OCI-LY7 (cell line): Measurements from ENCODE around the gene ADAM22. TPM values are rescaled to one million over a fixed set of nuclear protein-coding genes. Genes with fewer than 3 reads are reported as not detected.

Source experiments
- BruUV-seq: library from RNA; stranded (reverse); fragments of 400-500 nt; replicated peaks from 2 replicates; lab custom pipeline; 2021; lab: Mats Ljungman, UMichigan
- CTCF ChIA-PET: fragments of 300-600 bp; sonication (Branson Sonifier 250); formaldehyde crosslinking; loops from one replicate; lab custom pipeline; 2022; ENCODE audit warnings: antibody characterized with exemption; ENCODE audit not compliant: unreplicated experiment; lab: Charles Lee
- POLR2A ChIA-PET: fragments of 300-600 bp; sonication (Branson Sonifier 250); formaldehyde crosslinking; loops from one replicate; lab custom pipeline; 2022; ENCODE audit warnings: antibody characterized with exemption; lab: Charles Lee
- DNase-seq: peaks from one replicate; pipeline ENCODE4 v3.0.0-alpha.2; 2015; ENCODE audit warnings: low spot score
- H2AFZ ChIP-seq: fragments of 200-600 bp; sonication (generic), shearing (Covaris generic); 2 replicates; pipeline ENCODE4 v1.6.1; 2014; ENCODE audit warnings: mild to moderate bottlenecking, antibody characterized with exemption, low read length, moderate library complexity
- H3K27ac ChIP-seq: fragments of 200-600 bp; sonication (generic); 2 replicates; pipeline ENCODE4 v1.5.1; 2014; ENCODE audit warnings: mixed run types, low read depth, mild to moderate bottlenecking, moderate library complexity, low read length, inconsistent platforms; ENCODE audit not compliant: poor library complexity, severe bottlenecking
- H3K36me3 ChIP-seq: fragments of 200-600 bp; sonication (generic); 2 replicates; pipeline ENCODE4 v1.6.1; 2014; ENCODE audit warnings: mild to moderate bottlenecking, antibody characterized with exemption, low read length, moderate library complexity, mixed read lengths; ENCODE audit not compliant: insufficient read depth
- H3K4me1 ChIP-seq: fragments of 200-600 bp; sonication (generic); 2 replicates; pipeline ENCODE4 v1.5.1; 2014; ENCODE audit warnings: mild to moderate bottlenecking, low read length; ENCODE audit not compliant: insufficient read depth, poor library complexity, severe bottlenecking
- H3K4me2 ChIP-seq: fragments of 200-600 bp; sonication (generic); 2 replicates; pipeline ENCODE4 v1.6.1; 2014; ENCODE audit warnings: mild to moderate bottlenecking, low read length
- H3K4me3 ChIP-seq: fragments of 200-600 bp; sonication (generic); 2 replicates; pipeline ENCODE4 v1.5.1; 2014; ENCODE audit warnings: mild to moderate bottlenecking, low read depth, low read length; ENCODE audit not compliant: poor library complexity, severe bottlenecking
- H3K79me2 ChIP-seq: fragments of 200-600 bp; sonication (generic); 2 replicates; pipeline ENCODE4 v1.6.1; 2016; ENCODE audit warnings: low read depth, mild to moderate bottlenecking, low read length, moderate library complexity, mixed read lengths; ENCODE audit not compliant: insufficient read depth
- H3K9me2 ChIP-seq: fragments of 200-600 bp; sonication (generic); 2 replicates; pipeline ENCODE4 v1.6.1; 2016; ENCODE audit warnings: mild to moderate bottlenecking, low read length, mixed read lengths; ENCODE audit not compliant: insufficient read depth
- H3K9me3 ChIP-seq: fragments of 200-600 bp; sonication (generic); 2 replicates; pipeline ENCODE4 v1.6.1; 2014; ENCODE audit warnings: mild to moderate bottlenecking, mixed run types, low read length, mixed read lengths
- H4K20me1 ChIP-seq: fragments of 200-600 bp; sonication (generic); 2 replicates; pipeline ENCODE4 v1.6.1; 2014; ENCODE audit warnings: mild to moderate bottlenecking, antibody characterized with exemption, low read length, moderate library complexity, mixed read lengths; ENCODE audit not compliant: insufficient read depth
- CTCF ChIP-seq: fragments of 200-600 bp; sonication (generic); conservative IDR thresholded peaks from 2 replicates; pipeline ENCODE4 v1.5.1; 2014; ENCODE audit warnings: mild to moderate bottlenecking, antibody characterized with exemption, low read length, moderate library complexity, mixed read lengths
- EZH2phosphoT487 ChIP-seq: fragments of 200-600 bp; sonication (generic); IDR thresholded peaks from 2 replicates; pipeline ENCODE4 v1.6.1; 2018; ENCODE audit warnings: low read depth, borderline replicate concordance, mild to moderate bottlenecking, mixed run types, antibody characterized with exemption, low read length, moderate library complexity, mixed read lengths
- intact Hi-C: fragments of 100-400 bp; cut with micrococcal nuclease; formaldehyde crosslinking; loops from one replicate; pipeline ENCODE4 v1.10.0; 2022; ENCODE audit not compliant: unreplicated experiment
- total RNA-seq, 2 experiments: library from RNA; depleted of rRNA in 1 of 2; stranded (reverse); fragments of >200 nt in 1 of 2; shearing (Covaris generic) in 1 of 2; gene quantifications; 2 replicates each; pipeline ENCODE4 v1.2.3, GENCODE V29; 2014 to 2022

Gene ADAM22
- total RNA-seq, 2 experiments from 2014 or later, result 12.0 to 13.6 TPM

- TF ChIP-seq CTCF, result no peak
- TF ChIP-seq EZH2phosphoT487, result no peak
- no peaks in the 10 kb centered on the region for H3K9me3 ChIP-seq
- H3K4me3 ChIP-seq, result no peak overlapping the region
- H3K4me2 ChIP-seq, result no peak overlapping the region
- POLR2A ChIA-PET, result no interaction called here
- CTCF ChIA-PET, result no interaction called here
- BruUV-seq, result no TSS peak
- no peaks in the 10 kb centered on the region for H3K9me2 ChIP-seq
- intact Hi-C loops, result no loop called here
- no peak overlapping the region for H2AFZ ChIP-seq
- H4K20me1 ChIP-seq, result no peaks in the 10 kb centered on the region
- no peaks in the 10 kb centered on the region; the same call in 1 of the 2 replicates for H3K79me2 ChIP-seq
- no peak overlapping the region for H3K27ac ChIP-seq
- no peaks in the 10 kb centered on the region for H3K36me3 ChIP-seq
- DNase-seq, result no peak
- no peaks in the 10 kb centered on the region for H3K4me1 ChIP-seq
Observed at GRCh38 chr7:88075216-88075615, 141.2 kb downstream of the ADAM22 start.

- Histone ChIP-seq H2AFZ (no peak overlapping the region), H3K4me1 (no peaks in the 10 kb centered on the region), H4K20me1 (no peaks in the 10 kb centered on the region), H3K36me3 (no peaks in the 10 kb centered on the region), H3K27ac (no peak overlapping the region), H3K9me2 (no peaks in the 10 kb centered on the region), H3K4me2 (no peak overlapping the region), H3K4me3 (no peak overlapping the region), H3K9me3 (no peaks in the 10 kb centered on the region), H3K79me2 (no peaks in the 10 kb centered on the region)
- ChIA-PET CTCF (no interaction called here), POLR2A (interaction anchor here (0.6 to 1.0 kb wide), 2 partner anchors 13 to 117 kb away, joined by 3 read pairs; no protein-coding TSS in a partner anchor)
- intact Hi-C loops, result no loop called here
- TF ChIP-seq CTCF, result no peak
- no peak for TF ChIP-seq EZH2phosphoT487
- no peak for DNase-seq
- BruUV-seq, result no TSS peak
Observed at GRCh38 chr7:88083883-88084282, 149.8 kb downstream of the ADAM22 start.

- BruUV-seq, result no TSS peak
- Histone ChIP-seq H3K27ac (no peak overlapping the region), H4K20me1 (no peaks in the 10 kb centered on the region), H3K4me2 (no peak overlapping the region), H2AFZ (no peak overlapping the region), H3K9me2 (no peaks in the 10 kb centered on the region), H3K4me3 (no peak overlapping the region), H3K9me3 (no peaks in the 10 kb centered on the region), H3K4me1 (no peaks in the 10 kb centered on the region), H3K36me3 (no peaks in the 10 kb centered on the region), H3K79me2 (no peaks in the 10 kb centered on the region)
- ChIA-PET CTCF (no interaction called here), POLR2A (interaction anchor here (1.1 kb wide), 1 partner anchor 13 kb away, joined by 3 read pairs; no protein-coding TSS in a partner anchor)
- TF ChIP-seq EZH2phosphoT487 (no peak), CTCF (no peak)
- intact Hi-C loops, result no loop called here
- no peak for DNase-seq
Observed at GRCh38 chr7:88089561-88089960, 155.5 kb downstream of the ADAM22 start.
